Bladder microvascular endothelial cell (primary cell): ENCODE data around the gene TMED10. TPM values are rescaled to one million over a fixed set of nuclear protein-coding genes. Genes with fewer than 3 reads are reported as not detected.

Experiments
- total RNA-seq: library from RNA; depleted of rRNA; stranded (reverse); fragments of >200 nt; gene quantifications from 2 replicates; pipeline ENCODE4 v1.2.3, GENCODE V29; 2014

The TMED10 gene
- total RNA-seq, result 105 and 250 TPM in 2 replicates

GRCh38 chr14:75176142-75176820 is at the start of gene TMED10:
TSS of gene TMED10 (minus strand) at chr14:75176612. CDS start at chr14:75176579, 33 bp downstream.

DNA sequence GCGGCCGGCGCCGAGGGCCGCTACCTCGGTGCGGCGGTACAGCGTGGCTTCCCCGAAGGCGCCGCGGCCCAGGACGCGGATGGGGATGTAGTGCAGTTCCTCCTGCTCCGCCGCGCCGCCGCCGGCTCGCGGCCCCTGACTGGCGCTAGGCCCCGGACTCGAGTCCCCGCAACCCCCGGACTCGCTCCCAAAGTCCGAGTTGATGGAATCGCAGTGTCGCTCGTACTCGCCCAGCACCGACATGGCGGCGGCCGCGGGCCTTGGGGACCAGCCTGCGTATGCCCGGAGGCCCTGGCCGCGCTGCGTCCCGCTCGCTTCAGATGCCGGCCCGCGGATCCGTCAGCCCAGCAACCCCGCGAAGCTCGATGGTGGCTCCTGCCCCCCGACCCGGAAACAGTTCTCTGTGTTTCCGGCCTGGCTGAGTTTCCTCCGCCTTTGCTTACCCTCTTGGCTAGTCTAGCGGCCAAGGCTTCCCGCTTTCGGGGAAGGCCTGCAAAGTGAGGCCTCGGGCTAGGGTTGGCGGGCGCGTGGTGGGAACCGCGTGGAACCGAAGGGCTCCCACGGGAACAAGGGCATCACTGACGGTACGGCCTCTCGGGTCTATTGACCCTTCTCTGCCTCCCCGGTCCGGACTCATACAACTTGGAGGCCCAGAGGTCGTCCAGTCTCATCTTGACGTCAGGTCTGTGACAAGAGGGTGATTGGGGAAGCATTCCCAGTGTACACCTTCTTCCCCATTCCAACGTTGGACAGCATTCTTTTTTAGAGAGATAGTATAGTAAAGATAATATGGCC is 49.5 kb downstream of the TMED10 start, which contains the start of gene NEK9:
Gene NEK9 (minus strand): TSS at position 370 of the 795 bp plus-strand sequence. CDS start 127 bp downstream, at position 243.

Other genes starting within 250 kb of the TMED10 start
- 121 and 214 TPM in 2 replicates for gene PGF, start 221.0 kb downstream of the TMED10 start, total RNA-seq
- 87.8 and 126 TPM in 2 replicates for gene EIF2B2, start 173.7 kb downstream of the TMED10 start, total RNA-seq
- 6.8 and 18.4 TPM in 2 replicates for gene MLH3, start 125.1 kb downstream of the TMED10 start, total RNA-seq
- 8.7 and 13.7 TPM in 2 replicates for gene ACYP1, start 112.6 kb downstream of the TMED10 start, total RNA-seq
- 0.49 and 0.63 TPM in 2 replicates for gene ZC2HC1C, start 107.0 kb downstream of the TMED10 start, total RNA-seq
- 31.2 and 65.6 TPM in 2 replicates for gene NEK9, start 49.6 kb downstream of the TMED10 start, total RNA-seq
- gene FOS, start 102.2 kb upstream of the TMED10 start, total RNA-seq, result 1.6 and 116 TPM in 2 replicates